SU-DHL-6 (cell line): Measurements from ENCODE around the gene JCAD.

Source experiments
- CTCF ChIP-seq: fragments of 200-600 bp; sonication (generic); IDR thresholded peaks from one replicate; pipeline ENCODE4 v1.5.1; 2017; ENCODE audit warnings: antibody characterized with exemption, mild to moderate bottlenecking, low read length, moderate library complexity; ENCODE audit not compliant: insufficient read depth, poor library complexity, severe bottlenecking
- EZH2phosphoT487 ChIP-seq: fragments of 200-600 bp; sonication (generic), shearing (Covaris generic); conservative IDR thresholded peaks from 2 replicates; pipeline ENCODE4 v1.6.1; 2018; ENCODE audit warnings: mild to moderate bottlenecking, antibody characterized with exemption, low read length, moderate library complexity, mixed read lengths

- TF ChIP-seq CTCF (no peak), EZH2phosphoT487 (no peak)
Measured at GRCh38 chr10:30073045-30073766, 13.8 kb upstream of the JCAD start.
